ENCODE data around the gene ALG14.
"Not testable (repeated sequence)": the region's sequence is repeated elsewhere in the genome, so short reads cannot be mapped to it uniquely, and the experiment has no call there.

ALG14 gene

GRCh38 chr1:95002540-95003432 lies 70.0 kb downstream of the ALG14 start:
- TF ChIP-seq, protein P1, sequence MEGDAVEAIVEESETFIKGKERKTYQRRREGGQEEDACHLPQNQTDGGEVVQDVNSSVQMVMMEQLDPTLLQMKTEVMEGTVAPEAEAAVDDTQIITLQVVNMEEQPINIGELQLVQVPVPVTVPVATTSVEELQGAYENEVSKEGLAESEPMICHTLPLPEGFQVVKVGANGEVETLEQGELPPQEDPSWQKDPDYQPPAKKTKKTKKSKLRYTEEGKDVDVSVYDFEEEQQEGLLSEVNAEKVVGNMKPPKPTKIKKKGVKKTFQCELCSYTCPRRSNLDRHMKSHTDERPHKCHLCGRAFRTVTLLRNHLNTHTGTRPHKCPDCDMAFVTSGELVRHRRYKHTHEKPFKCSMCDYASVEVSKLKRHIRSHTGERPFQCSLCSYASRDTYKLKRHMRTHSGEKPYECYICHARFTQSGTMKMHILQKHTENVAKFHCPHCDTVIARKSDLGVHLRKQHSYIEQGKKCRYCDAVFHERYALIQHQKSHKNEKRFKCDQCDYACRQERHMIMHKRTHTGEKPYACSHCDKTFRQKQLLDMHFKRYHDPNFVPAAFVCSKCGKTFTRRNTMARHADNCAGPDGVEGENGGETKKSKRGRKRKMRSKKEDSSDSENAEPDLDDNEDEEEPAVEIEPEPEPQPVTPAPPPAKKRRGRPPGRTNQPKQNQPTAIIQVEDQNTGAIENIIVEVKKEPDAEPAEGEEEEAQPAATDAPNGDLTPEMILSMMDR (IDR thresholded peaks at IDR 0.05; ENCODE audit: low read depth, low read length, missing control alignments): no peak
- DNase-seq (ENCODE audit: extremely low read depth, low read depth): no peak
- no peak overlapping the region for H3K4me3 ChIP-seq (replicated peaks; ENCODE audit: low read depth, low read length)

DNA sequence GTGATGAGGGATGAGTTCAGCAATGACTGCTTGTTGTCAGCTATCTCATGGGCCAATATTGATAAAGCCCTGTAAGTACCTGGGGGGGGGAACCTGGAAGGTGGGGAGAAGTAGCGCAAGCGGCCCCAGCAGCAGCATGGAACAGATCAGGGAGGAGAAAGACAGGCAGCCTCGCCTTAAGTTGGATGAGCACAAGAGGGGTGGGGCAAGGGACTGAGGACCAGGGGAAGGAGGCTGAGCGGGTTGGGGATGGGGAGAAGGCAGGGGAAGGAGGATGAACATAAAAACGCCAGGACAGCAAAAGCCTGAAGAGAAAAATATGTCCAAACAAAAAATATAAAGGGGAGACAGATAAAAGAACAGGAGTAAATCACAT lies 70.6 kb downstream of the ALG14 start:
- DNase-seq (ENCODE audit: extremely low read depth, low read depth): no peak
- TF ChIP-seq, protein P1 (IDR thresholded peaks at IDR 0.05; ENCODE audit: low read depth, low read length, missing control alignments): no peak
- H3K4me3 ChIP-seq (replicated peaks; ENCODE audit: low read depth, low read length): no peak overlapping the region

GRCh38 chr1:94999456-95000131 lies 73.2 kb downstream of the ALG14 start:
- TF ChIP-seq, protein P1 (IDR thresholded peaks at IDR 0.05; ENCODE audit: low read depth, low read length, missing control alignments): no peak
- no peak for DNase-seq (ENCODE audit: extremely low read depth, low read depth)
- H3K4me3 ChIP-seq (replicated peaks; ENCODE audit: low read depth, low read length): no peak overlapping the region

GRCh38 chr1:94998748-94999147 lies 74.0 kb downstream of the ALG14 start:
- DNase-seq (ENCODE audit: extremely low read depth, low read depth): no peak
- H3K4me3 ChIP-seq (replicated peaks; ENCODE audit: low read depth, low read length): no peak overlapping the region
- TF ChIP-seq, protein P1 (IDR thresholded peaks at IDR 0.05; ENCODE audit: low read depth, low read length, missing control alignments): no peak

GRCh38 chr1:94998114-94998513 lies 74.6 kb downstream of the ALG14 start:
- no peak overlapping the region for H3K4me3 ChIP-seq (replicated peaks; ENCODE audit: low read depth, low read length)
- DNase-seq (ENCODE audit: extremely low read depth, low read depth): no peak
- TF ChIP-seq, protein P1 (IDR thresholded peaks at IDR 0.05; ENCODE audit: low read depth, low read length, missing control alignments): no peak

DNA sequence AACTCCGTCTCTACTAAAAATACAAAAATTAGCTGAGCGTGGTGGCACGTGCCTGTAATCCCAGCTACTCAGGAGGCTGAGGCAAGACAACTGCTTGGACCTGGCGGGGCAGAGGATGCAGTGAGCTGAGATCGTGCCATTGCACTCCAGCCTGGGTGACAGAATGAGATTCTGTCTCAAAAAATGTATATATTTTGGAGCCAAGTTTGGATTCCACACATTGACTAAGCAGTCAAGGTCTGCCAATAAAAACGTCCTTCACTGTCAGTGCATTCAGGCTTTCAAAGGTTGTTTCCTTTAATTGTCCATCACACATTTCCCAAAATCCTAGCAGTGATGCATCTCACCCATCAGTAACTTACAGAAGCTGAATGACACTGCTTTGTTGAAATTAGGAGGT lies 77.2 kb downstream of the ALG14 start:
- not testable (repeated sequence) for H3K4me3 ChIP-seq (replicated peaks; ENCODE audit: low read depth, low read length); DNase-seq (ENCODE audit: extremely low read depth, low read depth)

DNA sequence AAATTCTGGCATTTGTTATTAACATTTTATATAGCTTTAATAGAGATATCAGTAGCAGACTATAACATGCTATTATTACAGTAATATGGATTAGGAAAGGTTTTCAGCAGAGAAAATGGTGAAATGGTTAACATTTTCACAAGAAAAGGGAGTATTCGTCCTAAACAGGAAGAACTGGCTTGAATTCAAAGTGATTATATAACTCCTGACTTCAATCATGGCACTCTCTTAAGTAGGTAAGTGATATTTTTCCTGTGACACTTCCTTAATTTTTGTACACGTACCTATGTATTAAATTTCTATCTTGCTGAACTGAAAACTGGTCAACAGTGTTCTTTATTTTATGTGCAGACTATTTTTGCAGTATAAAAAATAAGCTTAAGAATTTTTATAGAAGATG lies 77.9 kb downstream of the ALG14 start:
- no peak for DNase-seq (ENCODE audit: extremely low read depth, low read depth)
- TF ChIP-seq, protein P1 (IDR thresholded peaks at IDR 0.05; ENCODE audit: low read depth, low read length, missing control alignments): no peak
- no peak overlapping the region for H3K4me3 ChIP-seq (replicated peaks; ENCODE audit: low read depth, low read length)

Data from HFF-Myc (cell line).